ENCODE data around the gene USP46. TPM values are rescaled to one million over a fixed set of nuclear protein-coding genes. Genes with fewer than 3 reads are reported as not detected.

The USP46 gene
- total RNA-seq, 2 experiments from 2014 or later = 2.8 TPM

DNA sequence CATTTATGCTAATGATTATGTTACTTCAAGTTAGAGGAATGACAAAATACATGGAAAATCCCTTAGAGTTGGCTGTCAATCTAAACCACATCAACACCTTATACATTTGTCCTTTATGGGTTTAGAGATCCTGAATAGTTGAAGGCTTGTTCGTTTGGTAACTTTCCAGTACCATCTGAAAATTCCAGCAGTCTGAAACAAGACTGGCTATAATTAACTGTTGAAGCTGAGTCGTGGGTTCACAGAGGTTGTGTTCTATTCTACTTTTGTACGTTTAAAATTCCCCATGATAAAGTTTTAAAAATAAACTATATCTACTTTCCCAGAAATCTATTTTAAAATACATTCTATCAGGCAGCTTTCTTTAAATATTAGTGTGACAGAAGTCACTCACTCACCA is 73.0 kb downstream of the USP46 start:
- CTCF ChIA-PET = no interaction called here
- POLR2A ChIA-PET = no interaction called here

DNA sequence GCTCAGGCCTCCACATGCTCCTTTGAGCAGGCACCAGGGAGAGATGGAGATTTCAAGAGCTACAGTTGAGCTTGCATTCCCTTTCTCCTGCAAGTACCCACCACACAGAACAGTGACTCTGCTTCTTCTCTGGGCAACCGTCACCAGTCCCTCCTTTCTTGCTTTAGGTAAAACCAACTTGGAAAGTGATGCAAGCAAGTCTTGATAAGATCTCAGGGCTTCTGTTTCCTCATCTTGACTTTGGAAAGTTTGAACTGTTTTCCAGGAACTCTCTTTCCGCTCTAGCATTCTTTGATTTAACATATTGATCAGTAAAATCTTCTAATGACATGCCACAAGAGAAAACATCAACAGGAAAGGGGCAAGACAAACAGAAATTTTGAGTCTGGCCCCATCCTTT is 73.7 kb downstream of the USP46 start:
- Mint-ChIP-seq H3K27me3 (peaks cover 9% of the 10 kb centered on the region), H3K4me3 (no peak overlapping the region), H3K9me3 (no peaks in the 10 kb centered on the region), H3K4me1 (ENCODE audit: low read depth) (peaks cover 7% of the 10 kb centered on the region), H3K36me3 (ENCODE audit: low read depth) (no peaks in the 10 kb centered on the region), H3K27ac (no peak overlapping the region)
- CTCF ChIA-PET = no interaction called here
- POLR2A ChIA-PET = no interaction called here
- intact Hi-C loops (cut with micrococcal nuclease) = no loop called here
- TF ChIP-seq, protein P1, sequence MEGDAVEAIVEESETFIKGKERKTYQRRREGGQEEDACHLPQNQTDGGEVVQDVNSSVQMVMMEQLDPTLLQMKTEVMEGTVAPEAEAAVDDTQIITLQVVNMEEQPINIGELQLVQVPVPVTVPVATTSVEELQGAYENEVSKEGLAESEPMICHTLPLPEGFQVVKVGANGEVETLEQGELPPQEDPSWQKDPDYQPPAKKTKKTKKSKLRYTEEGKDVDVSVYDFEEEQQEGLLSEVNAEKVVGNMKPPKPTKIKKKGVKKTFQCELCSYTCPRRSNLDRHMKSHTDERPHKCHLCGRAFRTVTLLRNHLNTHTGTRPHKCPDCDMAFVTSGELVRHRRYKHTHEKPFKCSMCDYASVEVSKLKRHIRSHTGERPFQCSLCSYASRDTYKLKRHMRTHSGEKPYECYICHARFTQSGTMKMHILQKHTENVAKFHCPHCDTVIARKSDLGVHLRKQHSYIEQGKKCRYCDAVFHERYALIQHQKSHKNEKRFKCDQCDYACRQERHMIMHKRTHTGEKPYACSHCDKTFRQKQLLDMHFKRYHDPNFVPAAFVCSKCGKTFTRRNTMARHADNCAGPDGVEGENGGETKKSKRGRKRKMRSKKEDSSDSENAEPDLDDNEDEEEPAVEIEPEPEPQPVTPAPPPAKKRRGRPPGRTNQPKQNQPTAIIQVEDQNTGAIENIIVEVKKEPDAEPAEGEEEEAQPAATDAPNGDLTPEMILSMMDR (IDR thresholded peaks at IDR 0.05) = no peak
- no peak for DNase-seq
- no peak for ATAC-seq

More for the DNA sequence above, 73.0 kb downstream of the USP46 start:
- ATAC-seq (no peak), DNase-seq (no peak)
- peaks cover 7% of the 10 kb centered on the region for H3K4me1 Mint-ChIP-seq (ENCODE audit: low read depth)
- no peak overlapping the region for H3K27ac Mint-ChIP-seq
- TF ChIP-seq, protein P1 (IDR thresholded peaks at IDR 0.05) = no peak
- no peak overlapping the region for H3K4me3 Mint-ChIP-seq
- H3K9me3 Mint-ChIP-seq = no peaks in the 10 kb centered on the region
- H3K36me3 Mint-ChIP-seq (ENCODE audit: low read depth) = no peaks in the 10 kb centered on the region
- H3K27me3 Mint-ChIP-seq = peaks cover 9% of the 10 kb centered on the region
- intact Hi-C loops (cut with micrococcal nuclease) = no loop called here

DNA sequence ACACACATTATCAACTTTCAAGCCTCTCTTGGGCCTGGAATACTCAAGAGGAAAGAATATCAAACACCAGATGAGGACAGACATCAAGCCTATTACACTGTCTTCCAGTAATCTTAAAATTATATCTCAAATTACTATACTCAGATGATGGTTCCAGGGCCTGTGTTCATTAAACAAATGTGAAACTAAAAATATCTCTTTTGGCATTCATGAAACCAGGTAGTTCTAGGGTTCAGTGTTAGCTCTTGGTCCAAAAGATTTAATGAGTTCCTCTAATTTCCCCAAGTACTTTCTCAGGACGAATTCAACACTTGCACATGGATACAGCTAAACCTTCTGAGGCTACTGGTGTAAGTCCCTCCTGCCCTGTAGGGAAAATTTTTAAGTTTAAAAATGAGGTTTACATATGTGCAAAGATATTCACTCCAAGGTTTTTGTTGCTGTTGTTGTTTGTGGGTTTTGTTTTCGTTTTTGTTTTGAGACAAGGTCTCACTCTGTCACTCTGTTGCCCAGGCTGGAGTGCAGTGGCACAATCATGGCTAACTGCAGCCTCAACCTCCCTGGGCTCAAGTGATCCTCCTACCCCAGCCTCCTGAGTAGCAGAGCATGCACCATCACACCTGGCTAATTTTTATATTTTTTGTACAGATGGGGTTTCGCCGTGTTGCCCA is 79.4 kb downstream of the USP46 start:
- Mint-ChIP-seq H3K9me3 (no peaks in the 10 kb centered on the region), H3K27me3 (peaks cover 14% of the 10 kb centered on the region), H3K4me1 (ENCODE audit: low read depth) (no peaks in the 10 kb centered on the region), H3K4me3 (no peak overlapping the region), H3K36me3 (ENCODE audit: low read depth) (no peaks in the 10 kb centered on the region), H3K27ac (no peak overlapping the region)
- no peak for DNase-seq
- intact Hi-C loops (cut with micrococcal nuclease) = no loop called here
- ChIA-PET POLR2A (no interaction called here), CTCF (no interaction called here)
- TF ChIP-seq, protein P1 (IDR thresholded peaks at IDR 0.05) = no peak
- ATAC-seq = no peak

DNA sequence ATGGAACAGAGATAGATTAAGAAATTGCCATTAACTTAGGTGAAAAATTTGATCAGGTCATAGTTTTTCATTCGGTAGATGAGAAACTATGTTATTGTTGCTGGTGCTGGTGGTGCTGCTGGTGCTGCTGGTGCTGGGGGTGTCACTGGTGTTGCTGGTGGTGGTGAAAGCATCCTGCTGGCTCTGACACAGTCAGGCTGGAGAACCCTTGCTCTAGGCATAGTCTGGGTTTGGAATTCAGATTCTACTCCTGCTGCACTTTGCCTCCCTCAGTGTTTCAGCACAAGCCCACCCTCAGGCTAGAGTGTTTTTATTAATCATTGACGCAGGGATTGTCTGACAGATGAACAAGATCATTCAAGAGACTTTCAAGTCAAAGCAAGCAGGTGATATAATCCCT is 80.2 kb downstream of the USP46 start:
- Mint-ChIP-seq H3K36me3 (ENCODE audit: low read depth) (no peaks in the 10 kb centered on the region), H3K4me3 (no peak overlapping the region), H3K27ac (no peak overlapping the region), H3K4me1 (ENCODE audit: low read depth) (no peaks in the 10 kb centered on the region), H3K9me3 (no peaks in the 10 kb centered on the region), H3K27me3 (peaks cover 13% of the 10 kb centered on the region)
- ChIA-PET POLR2A (no interaction called here), CTCF (interaction anchor here (1.2 kb wide), 1 partner anchor 9 kb away, joined by 3 read pairs; no protein-coding TSS in a partner anchor)
- ATAC-seq = no peak
- intact Hi-C loops (cut with micrococcal nuclease) = no loop called here
- TF ChIP-seq, protein P1 (IDR thresholded peaks at IDR 0.05) = no peak
- no peak for DNase-seq

DNA sequence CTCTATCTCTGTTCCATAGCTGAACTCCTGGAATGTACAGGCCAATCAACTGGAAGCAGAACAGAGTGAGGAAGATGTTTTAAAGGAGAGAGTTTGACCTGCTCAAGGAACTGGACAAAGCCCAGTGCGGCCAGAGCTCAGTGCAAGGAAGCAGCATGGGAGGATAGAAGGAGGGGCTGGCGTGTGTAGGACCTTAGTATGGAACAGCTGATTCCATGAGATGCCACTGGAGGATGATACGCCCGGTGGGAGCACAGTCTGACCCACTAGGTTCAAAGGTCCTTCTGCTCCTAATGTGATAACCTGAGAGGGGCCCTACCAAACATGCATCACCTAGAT is 81.5 kb downstream of the USP46 start:
- Mint-ChIP-seq H3K27ac (no peak overlapping the region), H3K4me1 (ENCODE audit: low read depth) (no peaks in the 10 kb centered on the region), H3K9me3 (no peaks in the 10 kb centered on the region), H3K36me3 (ENCODE audit: low read depth) (no peaks in the 10 kb centered on the region), H3K4me3 (no peak overlapping the region), H3K27me3 (peaks cover 15% of the 10 kb centered on the region)
- TF ChIP-seq, protein P1 (IDR thresholded peaks at IDR 0.05) = no peak
- intact Hi-C loops (cut with micrococcal nuclease) = no loop called here
- DNase-seq = no peak
- ChIA-PET CTCF (interaction anchor here (0.6 to 0.9 kb wide), 2 partner anchors 10 to 278 kb away, joined by 3 to 4 read pairs; no protein-coding TSS in a partner anchor), POLR2A (no interaction called here)
- no peak for ATAC-seq

All from activated CD8-positive, alpha-beta T cell treated with anti-CD3 and anti-CD28 coated beads for 36 hours (primary cell).